ENCODE data around the gene SPTBN2.
"Not testable (repeated sequence)": the region's sequence is repeated elsewhere in the genome, so short reads cannot be mapped to it uniquely, and the experiment has no call there.

SPTBN2 gene

DNA sequence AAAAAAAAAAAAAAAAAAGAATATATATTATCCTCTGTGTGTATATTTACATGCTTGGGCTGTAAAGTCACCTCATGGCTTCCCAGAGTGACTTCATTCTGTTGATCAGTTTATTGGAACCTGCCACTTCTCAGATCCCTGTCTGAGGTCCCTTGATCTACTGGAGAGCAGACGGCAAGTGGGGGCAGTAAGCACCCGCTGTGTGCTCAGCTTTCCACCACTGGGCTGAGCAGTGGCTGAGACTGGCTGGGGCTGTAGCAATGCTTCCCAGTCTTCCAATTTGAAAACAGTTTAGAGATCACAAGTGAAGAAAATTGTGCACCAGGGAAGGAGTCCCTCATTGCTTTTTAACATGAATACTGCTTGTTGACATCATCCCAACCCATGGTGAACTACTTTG, 44.4 kb downstream of the SPTBN2 start:
- no peak for DNase-seq

DNA sequence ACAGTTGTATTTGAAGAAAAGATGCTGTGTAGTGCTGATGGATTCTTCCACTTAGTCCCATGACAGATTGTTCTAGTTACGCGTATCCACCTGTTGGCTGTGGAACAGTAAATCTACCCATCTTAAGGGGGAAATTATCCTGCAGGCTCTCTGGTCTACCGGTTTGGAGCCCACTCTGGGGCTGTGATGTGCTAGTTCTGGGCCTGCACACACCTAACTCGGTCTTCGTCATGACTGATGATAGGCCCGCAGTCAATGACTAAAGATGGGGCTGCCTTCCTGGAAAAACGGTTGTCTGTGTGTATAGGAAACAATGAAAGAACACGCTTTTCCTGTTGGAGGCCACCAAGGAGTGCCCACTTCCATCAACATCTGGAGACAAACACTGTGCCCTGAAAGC, 45.1 kb downstream of the SPTBN2 start:
- no peak for DNase-seq

DNA sequence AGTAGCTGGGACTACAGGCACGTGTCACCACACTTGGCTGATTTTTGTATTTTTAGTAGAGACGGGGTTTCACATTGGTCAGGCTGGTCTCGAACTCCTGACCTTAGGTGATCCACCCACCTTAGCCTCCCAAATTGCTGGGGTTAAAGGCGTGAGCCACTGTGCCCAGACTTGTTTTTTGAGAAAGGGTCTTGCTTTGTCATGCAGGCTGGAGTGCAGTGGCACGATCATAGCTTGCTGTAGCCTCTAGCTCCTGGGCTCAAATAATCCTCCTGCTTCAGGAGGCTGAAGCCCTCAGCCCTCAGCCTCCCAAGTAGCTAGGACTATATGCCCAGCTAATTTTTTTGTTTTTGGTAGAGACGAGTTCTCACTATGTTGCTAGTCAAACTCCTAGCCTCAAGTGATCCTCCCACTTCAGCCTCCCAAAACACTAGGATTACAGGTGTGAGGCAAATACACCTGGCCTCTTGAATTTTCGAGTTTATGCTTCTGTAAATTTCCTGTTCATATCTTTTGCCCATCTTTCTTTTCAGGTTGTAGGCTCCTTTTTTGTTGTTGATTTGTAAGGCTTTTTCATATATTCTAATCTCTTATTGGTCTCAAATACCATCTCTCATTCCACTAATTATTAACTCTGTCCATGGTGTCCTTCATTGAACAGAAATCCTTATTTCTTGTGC, 47.9 kb downstream of the SPTBN2 start:
- no peak for DNase-seq

DNA sequence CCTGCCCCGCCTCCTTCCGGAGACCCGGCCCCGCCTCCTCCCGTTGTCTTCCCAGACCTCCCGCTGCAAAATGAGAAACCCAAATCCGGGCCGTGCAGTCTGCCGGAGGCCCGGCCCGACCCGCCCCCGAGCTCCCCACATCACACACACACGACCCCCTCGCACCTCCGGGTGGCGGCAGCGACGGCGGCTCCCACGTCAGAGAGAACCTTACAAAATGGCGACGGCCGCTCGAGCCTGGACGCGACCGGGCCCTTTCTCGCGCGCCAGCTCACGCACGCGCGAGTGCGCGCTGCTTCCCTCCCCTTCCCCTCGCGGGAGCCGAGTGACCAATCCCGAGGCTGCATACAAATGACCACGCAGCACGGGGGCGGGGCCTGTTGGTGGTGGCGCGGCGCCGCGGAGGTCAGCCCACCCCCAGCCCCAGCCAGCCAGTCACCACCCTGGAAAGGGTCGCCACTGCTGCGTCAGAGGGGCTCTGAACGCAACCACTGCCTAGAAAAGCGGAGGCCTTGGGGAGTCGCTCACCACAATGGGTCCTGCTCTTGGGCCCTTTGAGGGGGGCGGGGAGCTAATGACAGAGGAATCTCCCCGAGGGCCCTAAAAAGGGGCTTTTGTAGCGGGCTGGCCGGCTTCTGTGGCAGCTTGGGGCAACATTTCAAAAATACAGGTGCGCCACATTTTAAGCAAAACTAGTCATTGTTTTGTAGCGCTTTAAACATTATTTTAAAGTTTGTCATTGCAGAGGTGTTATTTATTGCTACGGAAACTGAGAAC, 51.2 kb downstream of the SPTBN2 start, which contains the start of gene RBM4B:
RBM4B (minus strand) TSS at position 289 of the 777 bp plus-strand sequence. CDS start 808 bp downstream, outside the sequence.
- DNase-seq = peak; percentile 92 to 95

DNA sequence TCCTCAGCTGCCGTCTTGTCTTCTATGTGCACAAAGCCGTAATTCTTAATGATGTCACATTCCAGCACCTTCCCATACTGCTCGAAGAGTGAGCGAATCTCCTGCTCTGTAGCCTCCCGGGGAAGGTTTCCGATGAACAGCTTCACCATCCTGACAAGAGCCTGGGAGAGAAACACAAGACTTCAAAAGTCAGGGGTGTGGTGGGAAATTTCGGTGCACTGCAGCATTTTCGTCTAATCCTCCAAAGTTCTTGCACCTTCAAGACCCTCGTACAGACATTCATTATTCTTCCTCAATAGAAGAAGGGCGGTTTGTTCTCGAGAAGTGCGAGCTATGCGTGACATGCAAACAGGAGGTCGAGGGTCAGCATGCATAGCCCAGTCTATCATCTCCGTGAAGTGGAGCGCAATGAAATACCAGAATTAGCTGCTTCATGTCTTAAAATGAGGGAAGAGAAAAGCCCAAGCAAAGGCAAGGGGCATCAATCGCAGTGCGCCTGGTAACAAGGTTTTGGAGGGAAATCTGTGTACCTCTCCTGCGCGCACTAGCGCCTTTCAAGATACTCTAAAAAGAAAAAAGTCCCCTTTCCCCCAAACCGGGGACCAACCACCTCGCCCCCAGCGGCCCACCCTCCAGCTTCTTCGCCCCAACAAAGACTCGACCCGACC, 52.0 kb downstream of the SPTBN2 start:
- no peak for DNase-seq

DNA sequence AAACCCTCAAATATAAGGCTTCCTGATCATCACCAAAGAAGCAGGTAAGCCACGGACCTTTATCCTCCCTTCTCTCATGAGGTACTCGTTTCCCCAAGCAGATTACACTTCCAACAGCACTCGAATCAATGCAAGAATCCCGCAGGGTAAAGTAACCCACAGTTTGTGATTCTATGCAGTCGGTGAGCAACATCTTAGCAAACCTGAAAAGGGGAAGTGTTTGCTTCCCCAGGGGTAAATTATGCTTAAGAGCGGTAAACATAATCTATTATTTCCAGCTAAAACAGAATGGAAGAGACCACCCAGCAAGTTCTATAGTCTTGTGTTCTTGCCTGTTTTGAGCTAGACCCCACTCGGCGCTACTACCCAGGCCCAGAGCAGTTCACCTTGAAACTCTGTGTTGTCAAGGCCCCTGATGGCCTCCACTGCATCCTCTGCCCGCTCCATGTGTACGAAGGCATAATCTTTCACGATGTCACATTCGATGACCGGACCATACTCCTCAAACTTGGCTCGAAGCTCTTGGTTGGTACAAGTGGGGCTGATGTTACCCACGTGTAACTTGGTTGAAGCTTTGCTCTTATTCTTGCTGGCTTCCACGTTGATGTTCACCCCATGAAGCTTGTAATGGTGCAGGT, 52.6 kb downstream of the SPTBN2 start:
- no peak for DNase-seq

DNA sequence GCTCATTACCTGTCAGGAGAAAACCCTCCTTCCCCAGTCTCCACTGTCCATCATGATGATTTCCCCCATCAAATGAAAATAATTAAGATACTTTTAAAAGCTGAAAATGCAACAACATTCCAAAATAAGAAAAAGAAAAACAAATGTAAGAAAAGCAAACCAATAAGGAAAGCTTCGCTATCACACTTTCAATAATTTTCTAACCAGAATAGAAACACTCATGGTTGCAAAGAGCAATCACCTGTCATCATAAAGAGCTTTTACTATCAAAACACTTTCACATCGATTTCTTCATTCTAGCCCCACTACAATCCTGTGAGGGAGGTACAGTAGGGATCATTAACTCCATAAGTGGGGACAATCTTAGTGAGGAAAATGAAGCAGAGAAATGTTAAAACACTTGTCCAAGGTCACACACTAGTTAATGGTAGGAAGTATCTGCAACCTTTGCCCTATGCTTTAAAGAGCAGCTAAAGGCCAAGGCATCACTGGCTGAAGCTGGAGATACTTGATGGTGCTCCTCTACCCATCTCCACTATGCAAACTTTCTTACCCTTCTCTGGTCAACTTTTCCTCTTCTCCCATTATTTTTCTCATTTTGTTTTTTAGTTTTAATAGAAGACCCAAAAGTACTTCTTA, 53.9 kb downstream of the SPTBN2 start:
- DNase-seq = no peak

DNA sequence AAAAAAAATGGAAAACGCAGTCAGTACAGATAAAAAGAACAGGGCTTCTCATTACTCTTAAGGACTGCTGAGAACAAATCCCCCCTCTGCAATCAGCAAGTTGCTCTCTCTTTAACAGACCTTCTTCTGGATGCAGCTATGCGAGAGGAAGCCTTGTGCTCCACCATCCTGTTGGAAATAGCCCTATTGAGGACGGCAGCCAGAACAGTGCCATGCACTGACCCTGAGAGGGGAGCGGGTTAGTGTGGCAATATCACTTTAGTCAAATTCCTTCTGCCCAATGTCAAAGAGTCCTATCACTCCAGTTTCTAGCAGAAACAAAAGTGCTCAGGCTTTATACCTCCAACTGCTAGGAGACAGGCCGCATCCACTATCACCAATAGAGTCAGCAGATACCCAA, 58.2 kb downstream of the SPTBN2 start:
- no peak for DNase-seq

DNA sequence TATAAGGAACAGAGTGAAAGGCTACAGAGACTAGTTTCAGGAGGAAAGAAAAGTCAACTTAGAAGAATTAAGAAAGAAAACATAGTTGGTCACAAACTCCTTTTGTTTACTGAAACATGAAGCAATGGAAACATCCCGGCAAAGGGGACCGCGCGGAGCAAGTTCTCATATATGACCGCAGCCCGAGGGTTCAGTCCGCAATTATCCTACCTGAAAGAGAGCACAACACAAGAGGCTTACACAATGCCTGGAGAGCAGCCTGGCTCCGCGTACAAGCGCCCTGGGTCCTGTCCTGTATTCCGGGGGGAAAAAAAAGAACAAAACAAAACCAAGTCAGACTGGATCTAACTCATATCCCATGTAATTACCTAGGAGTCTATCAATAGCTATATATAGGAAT, 63.6 kb downstream of the SPTBN2 start:
- DNase-seq = no peak

DNA sequence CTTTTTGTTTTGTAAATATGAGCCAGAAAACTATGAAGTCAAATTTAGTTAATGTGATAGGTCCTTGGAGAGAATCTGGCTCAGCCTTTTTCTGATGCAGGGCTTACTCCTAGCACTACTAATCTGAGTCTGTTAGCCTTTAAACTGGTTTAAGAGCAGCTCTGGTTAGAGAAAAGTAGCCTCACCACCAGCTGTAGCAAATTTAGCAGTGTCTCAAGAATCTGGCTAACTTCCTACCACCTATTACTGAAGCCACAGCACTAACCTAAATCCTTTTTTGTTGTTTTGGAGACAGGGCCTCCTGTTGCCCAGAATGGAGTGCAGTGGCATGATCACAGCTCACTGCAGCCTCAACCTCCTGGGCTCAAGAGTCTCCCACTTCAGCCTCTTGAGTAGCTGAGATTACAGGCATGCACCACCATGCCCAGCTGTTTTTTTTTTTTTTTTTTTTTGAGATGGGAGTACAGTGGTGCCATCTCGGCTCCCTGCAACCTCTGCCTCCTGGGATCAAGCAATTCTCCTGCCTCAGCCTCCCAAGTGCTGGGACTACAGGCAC, 65.2 kb downstream of the SPTBN2 start:
- DNase-seq = no peak

DNA sequence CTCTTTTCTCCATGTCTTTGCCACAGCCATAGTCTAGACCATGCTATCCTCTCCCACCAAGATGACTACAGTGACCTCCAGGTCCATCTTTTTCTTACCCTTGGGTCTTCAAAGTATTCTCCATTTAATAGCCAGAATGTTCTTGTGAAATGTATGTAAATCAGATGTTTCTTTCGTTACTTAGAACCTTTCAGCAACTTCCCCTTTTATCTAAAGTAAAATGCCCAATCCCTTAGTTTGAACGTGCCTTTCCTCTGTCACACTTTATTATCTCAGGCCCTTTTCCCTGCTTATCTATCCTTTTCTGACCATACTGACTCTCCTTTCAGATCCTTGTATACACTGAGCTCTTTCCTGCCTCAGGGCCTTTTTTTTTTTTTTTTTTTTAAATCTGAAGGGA, 69.3 kb downstream of the SPTBN2 start:
- DNase-seq = no peak

DNA sequence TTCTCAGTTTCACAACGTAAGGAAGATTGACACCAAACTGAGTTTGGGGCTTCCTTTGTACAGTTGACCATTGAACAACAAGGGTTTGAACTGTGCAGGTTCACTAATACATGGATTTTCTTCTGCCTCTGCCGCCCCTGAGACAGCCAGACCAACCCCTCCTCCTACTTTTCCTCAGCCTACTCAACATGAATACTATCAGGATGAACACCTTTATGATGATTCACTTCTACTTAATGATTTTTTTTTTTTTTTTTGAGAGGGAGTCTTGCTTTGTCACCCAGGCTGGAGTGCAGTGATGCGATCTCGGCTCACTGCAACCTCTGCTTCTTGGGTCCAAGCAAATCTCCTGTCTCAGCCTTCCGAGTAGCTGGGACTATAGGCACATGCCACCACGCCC, 75.9 kb downstream of the SPTBN2 start:
- DNase-seq = no peak

DNA sequence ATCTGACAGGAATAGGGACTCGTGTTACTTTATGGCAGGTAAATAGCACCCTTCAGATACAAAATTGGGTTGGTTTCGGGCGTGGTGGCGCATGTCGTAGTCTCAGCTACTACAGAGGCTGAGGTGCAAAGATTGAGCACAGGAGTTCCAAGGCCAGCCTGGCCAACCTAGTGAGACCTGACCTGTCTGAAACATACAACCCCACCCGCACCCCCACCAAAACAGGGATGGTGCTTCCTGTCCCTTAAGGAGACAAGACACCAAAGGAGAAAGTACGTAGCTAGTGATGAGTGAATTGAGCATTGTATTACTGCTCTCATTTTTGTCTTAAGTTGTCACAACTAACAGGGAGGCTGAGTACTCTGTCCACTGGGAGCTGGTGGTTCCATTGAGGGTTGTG, 76.4 kb downstream of the SPTBN2 start:
- DNase-seq = no peak

DNA sequence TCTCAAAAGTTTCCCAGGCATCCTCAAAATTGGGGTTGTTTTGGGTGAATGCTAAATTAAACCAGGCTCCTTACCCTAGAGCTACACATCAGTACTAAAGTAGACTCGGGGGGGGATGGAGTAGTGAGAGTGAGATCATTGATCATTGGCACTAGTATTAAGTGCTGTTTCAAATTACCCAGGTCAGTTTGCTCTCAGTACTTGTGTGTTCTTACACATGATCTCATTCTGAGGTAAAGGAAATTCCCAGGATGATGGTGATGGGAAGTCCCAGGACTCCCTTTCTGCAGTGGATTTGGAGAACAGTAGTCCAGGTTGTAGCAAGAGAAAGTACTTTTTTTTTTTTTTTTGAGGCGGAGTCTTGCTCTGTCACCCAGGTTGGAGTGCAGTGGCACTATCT, 78.0 kb downstream of the SPTBN2 start:
- no peak for DNase-seq

DNA sequence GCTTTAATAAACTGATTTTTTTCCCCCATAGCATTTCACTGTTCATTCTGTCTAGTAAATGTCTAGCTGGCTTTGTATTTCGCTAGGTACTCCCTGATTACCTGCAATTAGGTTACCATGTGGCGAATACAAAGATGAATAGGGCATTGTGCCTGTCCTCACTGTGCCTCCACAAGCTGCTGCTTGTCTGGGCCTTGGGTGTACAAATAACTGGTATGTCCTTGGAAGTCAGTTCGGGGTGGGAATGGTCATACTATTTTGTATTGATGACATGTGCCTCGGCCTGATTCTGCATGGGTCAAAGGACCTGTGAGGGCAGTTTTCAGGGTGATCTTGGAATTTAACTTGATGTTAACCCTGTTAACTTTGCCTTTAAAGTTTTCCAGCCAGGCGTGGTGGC, 79.1 kb downstream of the SPTBN2 start:
- no peak for DNase-seq

DNA sequence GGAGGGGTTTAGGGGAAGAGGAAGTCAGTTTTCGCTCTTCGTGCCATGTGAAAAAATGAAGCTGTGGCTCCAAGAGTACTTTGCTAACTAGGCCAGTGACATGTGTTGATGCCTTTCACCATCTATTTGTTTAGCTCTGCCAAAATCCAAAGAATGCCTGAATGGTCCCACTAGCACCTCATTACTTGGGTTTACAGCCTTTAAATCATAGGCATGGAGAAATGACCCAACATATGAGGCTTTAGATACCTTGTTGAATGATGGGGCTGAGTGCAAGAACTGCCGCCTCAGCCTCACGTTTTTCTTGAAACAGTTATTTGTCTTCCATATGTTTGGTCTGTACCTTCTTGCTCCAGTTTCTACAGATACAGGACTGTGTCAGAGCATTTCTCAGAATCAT, 82.2 kb downstream of the SPTBN2 start:
- no peak for DNase-seq

DNA sequence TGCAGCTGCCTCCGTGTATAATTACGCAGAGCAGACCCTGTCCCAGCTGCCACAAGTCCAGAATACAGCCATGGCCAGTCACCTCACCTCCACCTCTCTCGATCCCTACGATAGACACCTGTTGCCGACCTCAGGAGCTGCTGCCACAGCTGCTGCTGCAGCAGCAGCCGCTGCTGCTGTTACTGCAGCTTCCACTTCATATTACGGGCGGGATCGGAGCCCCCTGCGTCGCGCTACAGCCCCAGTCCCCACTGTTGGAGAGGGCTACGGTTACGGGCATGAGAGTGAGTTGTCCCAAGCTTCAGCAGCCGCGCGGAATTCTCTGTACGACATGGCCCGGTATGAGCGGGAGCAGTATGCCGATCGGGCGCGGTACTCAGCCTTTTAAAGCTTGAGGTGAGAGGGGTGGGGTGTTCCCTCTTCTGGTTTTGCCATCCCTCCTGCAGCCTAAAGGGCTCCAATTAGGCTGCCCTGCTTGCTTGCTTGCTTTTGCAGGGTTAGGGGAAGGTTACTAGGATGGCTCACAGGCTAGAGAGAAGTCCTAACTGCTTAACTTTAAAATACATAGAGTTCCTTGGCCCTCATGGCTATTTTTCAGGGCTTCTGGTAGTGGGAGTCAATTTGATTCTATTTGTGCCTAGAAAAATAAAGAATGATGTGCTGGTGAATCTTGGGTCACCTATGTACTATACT, 85.1 kb downstream of the SPTBN2 start:
- DNase-seq = no peak

DNA sequence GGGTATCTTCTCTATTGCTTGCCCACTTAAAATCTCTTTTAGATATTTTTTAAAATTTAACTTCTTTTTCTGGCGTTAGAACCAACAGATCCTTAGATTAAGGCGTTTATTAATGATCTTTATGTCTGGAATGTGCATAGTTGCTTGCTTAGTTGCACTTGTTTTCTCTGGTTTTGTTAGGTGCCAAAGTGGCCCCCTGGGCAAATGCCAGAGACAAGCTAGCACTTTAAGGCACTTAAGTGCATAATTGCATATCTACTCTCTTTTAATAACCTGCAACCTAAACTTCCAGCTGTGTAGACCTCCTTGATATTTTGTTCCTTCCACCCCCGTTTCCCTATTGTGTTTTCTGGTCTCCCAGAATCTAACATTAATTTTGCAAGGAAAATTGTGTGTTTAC, 87.2 kb downstream of the SPTBN2 start:
- no peak for DNase-seq

DNA sequence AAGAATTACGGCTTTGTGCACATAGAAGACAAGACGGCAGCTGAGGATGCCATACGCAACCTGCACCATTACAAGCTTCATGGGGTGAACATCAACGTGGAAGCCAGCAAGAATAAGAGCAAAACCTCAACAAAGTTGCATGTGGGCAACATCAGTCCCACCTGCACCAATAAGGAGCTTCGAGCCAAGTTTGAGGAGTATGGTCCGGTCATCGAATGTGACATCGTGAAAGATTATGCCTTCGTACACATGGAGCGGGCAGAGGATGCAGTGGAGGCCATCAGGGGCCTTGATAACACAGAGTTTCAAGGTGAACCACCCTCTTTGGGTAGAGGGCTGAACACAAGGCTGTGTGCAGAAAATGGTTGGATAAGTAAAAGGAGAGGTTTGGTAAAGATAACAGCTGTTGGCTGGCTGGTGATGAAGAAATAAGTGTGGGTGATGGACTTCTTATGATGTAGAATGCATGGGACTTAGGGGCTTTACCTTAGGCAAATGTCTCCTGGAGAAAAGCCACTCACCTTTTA, 89.1 kb downstream of the SPTBN2 start:
- not testable (repeated sequence) for DNase-seq

DNA sequence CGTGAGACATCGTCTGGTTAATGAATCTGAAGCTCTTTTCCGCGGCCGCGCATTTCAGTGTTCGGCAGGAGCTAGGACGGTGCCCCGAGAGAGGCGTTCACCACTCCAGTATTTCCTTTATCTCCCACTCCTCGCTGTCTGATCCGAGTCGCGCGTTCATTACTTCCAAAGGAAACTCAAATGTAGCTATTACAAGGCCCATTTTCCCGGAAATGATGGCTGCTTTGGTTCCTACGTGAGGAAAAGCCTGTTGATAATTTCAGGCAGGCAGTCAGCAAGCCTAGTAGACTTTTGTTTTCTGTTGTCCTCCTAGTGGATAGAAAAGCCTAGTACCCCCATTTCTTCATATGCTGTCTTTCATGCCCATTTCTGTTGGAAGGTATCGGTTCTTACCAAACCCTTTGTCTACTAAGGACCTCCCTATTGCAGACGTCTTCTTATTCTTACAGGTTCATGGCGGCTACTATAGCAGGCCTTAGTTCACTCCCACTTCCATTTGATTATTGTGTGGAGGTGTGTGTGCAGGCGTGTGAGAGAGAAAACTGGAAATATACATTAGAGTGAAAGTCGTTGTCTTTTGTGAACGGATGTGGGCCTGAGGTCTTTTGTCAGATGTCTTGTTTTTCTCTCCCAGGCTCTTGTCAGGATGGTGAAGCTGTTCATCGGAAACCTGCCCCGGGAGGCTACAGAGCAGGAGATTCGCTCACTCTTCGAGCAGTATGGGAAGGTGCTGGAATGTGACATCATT, 89.8 kb downstream of the SPTBN2 start:
- DNase-seq = no peak
